ENCODE results near the gene GRIP1.

DNA sequence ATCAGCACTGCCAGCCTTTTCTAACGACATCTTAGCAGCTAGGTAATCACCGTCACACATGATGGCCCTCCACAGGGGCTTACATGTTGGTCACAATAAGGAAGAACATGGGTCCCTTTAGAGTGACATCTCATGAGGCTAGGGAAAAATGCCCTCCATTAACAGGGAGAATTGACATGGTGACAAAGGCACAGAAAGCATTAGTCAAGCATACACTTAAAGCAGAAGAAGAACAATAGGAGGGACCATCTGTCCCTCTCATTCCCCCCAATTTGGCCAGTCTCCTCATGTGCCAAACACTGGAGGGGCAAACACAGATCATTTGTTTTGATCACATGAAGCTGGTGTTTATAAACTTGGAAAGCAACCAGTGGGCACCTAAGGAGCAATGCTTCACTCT, 78.0 kb downstream of the GRIP1 start:
- TF ChIP-seq SUZ12 (IDR thresholded peaks at IDR 0.05; ENCODE audit: extremely low read depth, insufficient read depth, insufficient read length): no peak
- TF ChIP-seq YY1 (IDR thresholded peaks at IDR 0.05; ENCODE audit: insufficient read depth, insufficient read length): no peak

Measured in NT2/D1 (cell line).